Bronchial epithelial cell (primary cell): ENCODE results near the gene MAT2B. TPM values are rescaled to one million over a fixed set of nuclear protein-coding genes. Genes with fewer than 3 reads are reported as not detected.

Experiments used
- DNase-seq: peaks from one replicate; pipeline ENCODE4 v3.0.0-alpha.2; 2010; ENCODE audit warnings: low read depth
- FAIRE-seq: peaks from 2 replicates; lab custom pipeline; 2011; peaks lifted over from hg19 to GRCh38; lab: Jason Lieb, UNC
- H3K27me3 ChIP-seq: 2 replicates; pipeline ENCODE4 v1.5.1; 2011; ENCODE audit warnings: low read length; ENCODE audit not compliant: control insufficient read depth, insufficient read depth
- H3K36me3 ChIP-seq: 2 replicates; pipeline ENCODE4 v1.5.1; 2011; ENCODE audit warnings: low read length; ENCODE audit not compliant: control insufficient read depth, insufficient read depth
- H3K4me3 ChIP-seq: 2 replicates; pipeline ENCODE4 v1.5.1; 2011; ENCODE audit warnings: mild to moderate bottlenecking, low read depth, low read length, control low read depth
- total RNA-seq: library from RNA; depleted of rRNA; stranded (reverse); fragments of >200 nt; gene quantifications from 2 replicates; pipeline ENCODE4 v1.2.1, GENCODE V29; 2014
- TF ChIP-seq, protein P1 (sequence below): IDR thresholded peaks from 2 replicates; pipeline ENCODE4 v1.5.1; 2011; ENCODE audit warnings: mild to moderate bottlenecking, moderate library complexity, low read length, control low read depth, inconsistent platforms; ENCODE audit not compliant: insufficient read depth, severe bottlenecking

Gene MAT2B
- total RNA-seq, 1 donor from 2014 or later, result 71.1 TPM

DNA sequence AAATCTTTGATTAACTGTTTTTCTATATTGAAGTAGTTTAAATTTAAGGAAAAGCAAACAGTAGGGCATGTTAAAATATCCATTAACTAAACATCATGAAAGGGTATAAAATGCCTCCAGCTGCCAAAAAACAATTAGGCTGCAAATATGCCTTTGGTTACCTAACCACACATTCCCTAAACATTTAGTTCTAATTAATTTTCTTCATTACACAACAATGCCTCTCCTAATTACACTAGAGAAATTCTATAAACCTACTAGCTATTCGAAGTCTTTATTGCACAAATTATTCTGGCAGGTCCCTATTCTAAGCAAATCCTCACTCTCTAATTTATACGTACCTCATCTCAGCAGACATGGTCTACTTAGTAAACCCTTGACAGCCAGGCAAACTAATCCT, 37.4 kb downstream of the MAT2B start:
- no peak for DNase-seq
- Histone ChIP-seq H3K27me3 (no peaks in the 10 kb centered on the region), H3K4me3 (no peak overlapping the region), H3K36me3 (no peaks in the 10 kb centered on the region)
- FAIRE-seq, result no peak
- TF ChIP-seq, protein P1, sequence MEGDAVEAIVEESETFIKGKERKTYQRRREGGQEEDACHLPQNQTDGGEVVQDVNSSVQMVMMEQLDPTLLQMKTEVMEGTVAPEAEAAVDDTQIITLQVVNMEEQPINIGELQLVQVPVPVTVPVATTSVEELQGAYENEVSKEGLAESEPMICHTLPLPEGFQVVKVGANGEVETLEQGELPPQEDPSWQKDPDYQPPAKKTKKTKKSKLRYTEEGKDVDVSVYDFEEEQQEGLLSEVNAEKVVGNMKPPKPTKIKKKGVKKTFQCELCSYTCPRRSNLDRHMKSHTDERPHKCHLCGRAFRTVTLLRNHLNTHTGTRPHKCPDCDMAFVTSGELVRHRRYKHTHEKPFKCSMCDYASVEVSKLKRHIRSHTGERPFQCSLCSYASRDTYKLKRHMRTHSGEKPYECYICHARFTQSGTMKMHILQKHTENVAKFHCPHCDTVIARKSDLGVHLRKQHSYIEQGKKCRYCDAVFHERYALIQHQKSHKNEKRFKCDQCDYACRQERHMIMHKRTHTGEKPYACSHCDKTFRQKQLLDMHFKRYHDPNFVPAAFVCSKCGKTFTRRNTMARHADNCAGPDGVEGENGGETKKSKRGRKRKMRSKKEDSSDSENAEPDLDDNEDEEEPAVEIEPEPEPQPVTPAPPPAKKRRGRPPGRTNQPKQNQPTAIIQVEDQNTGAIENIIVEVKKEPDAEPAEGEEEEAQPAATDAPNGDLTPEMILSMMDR, result no peak

DNA sequence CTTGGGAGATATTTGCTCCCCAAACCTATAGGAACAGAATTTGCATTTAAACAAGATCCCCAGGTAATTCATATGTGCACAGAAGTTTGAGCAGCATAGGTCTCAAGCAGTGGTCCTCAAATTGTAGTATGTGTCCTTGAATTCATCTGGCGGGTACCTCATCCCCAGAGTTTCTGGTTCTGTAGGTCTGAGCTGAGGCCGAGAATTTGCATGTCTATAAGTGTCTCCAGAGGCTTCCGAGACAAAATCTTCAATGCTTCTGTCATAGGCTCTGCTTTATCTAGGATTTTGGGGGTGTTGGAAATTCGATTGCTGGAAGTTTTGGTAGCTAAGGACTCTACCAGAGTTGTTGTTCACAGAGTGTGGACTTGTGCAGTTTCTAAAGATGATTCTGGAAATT, 38.6 kb downstream of the MAT2B start:
- DNase-seq (no peak), FAIRE-seq (no peak)
- H3K27me3 ChIP-seq, result no peaks in the 10 kb centered on the region
- no peak overlapping the region for H3K4me3 ChIP-seq
- no peaks in the 10 kb centered on the region for H3K36me3 ChIP-seq
- TF ChIP-seq, protein P1, result no peak

DNA sequence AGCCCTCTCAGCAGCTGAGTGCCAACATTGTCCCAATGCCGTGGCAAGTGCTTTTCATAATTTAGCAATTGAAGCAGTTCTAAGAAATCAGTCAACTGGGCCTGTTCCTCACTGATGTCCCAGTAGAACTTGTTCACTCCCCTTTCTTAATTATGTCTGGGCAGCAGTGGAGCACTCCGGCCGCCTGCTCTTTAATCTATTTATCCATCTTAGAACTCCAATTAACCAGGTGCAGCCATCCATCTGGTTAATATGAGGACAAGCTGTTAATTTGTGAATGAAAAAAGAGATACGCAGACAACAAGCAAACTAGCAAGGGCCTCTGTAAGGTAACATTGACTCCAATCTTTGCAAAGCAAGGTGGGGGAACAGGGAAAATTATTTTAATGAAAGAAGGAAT, 39.4 kb downstream of the MAT2B start:
- H3K27me3 ChIP-seq, result no peaks in the 10 kb centered on the region
- DNase-seq (no peak), FAIRE-seq (no peak)
- H3K4me3 ChIP-seq, result no peak overlapping the region
- TF ChIP-seq, protein P1, result no peak
- H3K36me3 ChIP-seq, result no peaks in the 10 kb centered on the region

DNA sequence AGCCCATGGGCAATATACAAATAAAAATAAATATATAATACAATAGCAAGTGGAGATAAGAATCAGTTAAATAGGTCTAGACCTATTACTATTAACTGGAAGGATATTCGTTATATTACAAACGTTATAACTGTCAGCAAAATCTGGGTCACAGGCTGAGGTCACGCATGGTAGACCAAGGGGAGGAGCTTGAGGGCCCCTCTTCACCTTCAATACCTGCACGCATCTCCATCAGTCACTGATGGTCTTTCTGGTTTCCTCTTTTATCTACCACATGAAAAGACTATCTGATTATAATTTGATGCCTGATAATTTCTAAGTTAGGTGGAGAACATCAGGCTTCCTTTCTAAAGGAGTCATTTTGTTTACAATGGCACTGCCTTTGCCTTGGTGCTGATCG, 43.2 kb downstream of the MAT2B start:
- Histone ChIP-seq H3K36me3 (no peaks in the 10 kb centered on the region), H3K4me3 (no peak overlapping the region), H3K27me3 (no peaks in the 10 kb centered on the region)
- FAIRE-seq (no peak), DNase-seq (no peak)
- TF ChIP-seq, protein P1, result no peak

DNA sequence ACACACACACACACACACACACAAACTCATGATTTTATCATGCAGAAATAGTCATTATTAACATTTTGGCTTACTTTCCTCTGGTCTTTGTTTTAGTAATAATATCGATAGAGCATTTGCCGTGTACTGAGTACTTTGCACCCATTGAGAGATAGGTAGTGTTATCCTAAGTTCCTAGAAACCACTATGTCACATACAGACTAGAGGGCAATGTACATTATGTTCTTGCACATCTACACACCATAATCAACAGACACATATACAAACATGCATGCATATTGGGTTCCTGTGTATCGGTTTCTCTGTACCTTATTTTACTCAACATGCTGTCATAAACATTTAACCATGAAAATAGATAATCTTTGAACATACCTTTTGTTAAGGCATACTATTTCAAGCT, 45.7 kb downstream of the MAT2B start:
- TF ChIP-seq, protein P1, result no peak

DNA sequence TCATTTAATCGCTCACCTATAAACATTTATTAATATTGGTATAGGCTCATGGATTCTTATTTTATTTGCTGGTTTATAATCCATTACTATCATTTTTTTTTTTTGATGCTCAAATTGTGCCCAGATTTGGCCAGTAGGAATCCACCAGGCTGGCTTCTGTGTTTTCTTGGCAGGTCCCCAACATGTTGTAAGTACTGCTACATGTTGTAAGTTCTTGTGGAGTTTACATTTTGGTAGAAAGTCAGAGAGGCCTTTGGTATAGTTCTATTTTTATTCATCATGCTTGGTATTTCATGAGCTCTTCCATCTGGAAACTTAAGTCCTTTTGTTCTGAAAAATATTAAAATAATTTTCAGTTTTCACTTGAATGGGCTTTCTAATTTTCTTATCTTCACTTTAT, 47.1 kb downstream of the MAT2B start:
- DNase-seq, result no peak
- no peak for FAIRE-seq
- no peaks in the 10 kb centered on the region for H3K36me3 ChIP-seq
- H3K4me3 ChIP-seq, result no peak overlapping the region
- no peaks in the 10 kb centered on the region for H3K27me3 ChIP-seq
- TF ChIP-seq, protein P1, result no peak

More for the DNA sequence above, 45.7 kb downstream of the MAT2B start:
- H3K27me3 ChIP-seq, result no peaks in the 10 kb centered on the region
- DNase-seq (no peak), FAIRE-seq (no peak)
- no peak overlapping the region for H3K4me3 ChIP-seq
- H3K36me3 ChIP-seq, result no peaks in the 10 kb centered on the region
